CD8-positive, alpha-beta memory T cell (primary cell): ENCODE results near the gene TSNAXIP1. TPM values are rescaled to one million over a fixed set of nuclear protein-coding genes. Genes with fewer than 3 reads are reported as not detected.

ENCODE experiments used
- CTCF ChIA-PET: fragments of 350-600 bp; sonication (Branson Sonifier 250); formaldehyde crosslinking; loops from one replicate; lab custom pipeline; 2021; ENCODE audit warnings: antibody characterized with exemption; lab: Charles Lee
- POLR2A ChIA-PET: fragments of 350-600 bp; sonication (Branson Sonifier 250); formaldehyde crosslinking; loops from one replicate; lab custom pipeline; 2021; ENCODE audit warnings: antibody characterized with exemption; lab: Charles Lee
- DNase-seq, 5 donors: peaks; one replicate each; pipeline versions ENCODE4 v3.0.0 to v3.0.0-alpha.2; 2020 to 2022; ENCODE audit warnings: mixed read lengths in 1 of 5
- H3K27ac ChIP-seq: one replicate; pipeline ENCODE4 v1.7.0; 2013; ENCODE audit warnings: low read depth, mild to moderate bottlenecking, low read length, moderate library complexity
- H3K27me3 ChIP-seq: 2 replicates; pipeline ENCODE4 v1.7.0; 2013; ENCODE audit warnings: low read length, mild to moderate bottlenecking; ENCODE audit not compliant: insufficient read depth, poor library complexity, severe bottlenecking
- H3K36me3 ChIP-seq: 2 replicates; pipeline ENCODE4 v1.7.0; 2013; ENCODE audit warnings: mild to moderate bottlenecking, low read length, moderate library complexity; ENCODE audit not compliant: insufficient read depth
- H3K4me1 ChIP-seq: 2 replicates; pipeline ENCODE4 v1.7.0; 2013; ENCODE audit warnings: mild to moderate bottlenecking, low read length, moderate library complexity; ENCODE audit not compliant: insufficient read depth
- H3K4me3 ChIP-seq: 2 replicates; pipeline ENCODE4 v1.7.0; 2013; ENCODE audit warnings: mild to moderate bottlenecking, low read length
- H3K9me3 ChIP-seq: 2 replicates; pipeline ENCODE4 v1.7.0; 2013; ENCODE audit warnings: mild to moderate bottlenecking, low read length
- H3K27ac Mint-ChIP-seq, 8 donors: one replicate each; pipeline ENCODE4 v1.8.0; 2020 to 2021; ENCODE audit warnings: mixed read lengths in 8 of 8, mild to moderate bottlenecking in 6 of 8, inconsistent platforms in 3 of 8, moderate library complexity in 3 of 8
- H3K27me3 Mint-ChIP-seq, 2 donors: one replicate each; pipeline ENCODE4 v1.8.0; 2020 to 2021; ENCODE audit warnings: mixed read lengths in 2 of 2, mild to moderate bottlenecking in 1 of 2, moderate library complexity in 1 of 2
- H3K36me3 Mint-ChIP-seq, 3 donors: one replicate each; pipeline ENCODE4 v1.8.0; 2020 to 2021; ENCODE audit warnings: mixed read lengths in 3 of 3, inconsistent platforms in 1 of 3, mild to moderate bottlenecking in 1 of 3
- H3K4me1 Mint-ChIP-seq, 3 donors: one replicate each; pipeline ENCODE4 v1.8.0; 2020 to 2021; ENCODE audit warnings: mixed read lengths in 3 of 3, inconsistent platforms in 1 of 3, mild to moderate bottlenecking in 1 of 3
- H3K4me3 Mint-ChIP-seq, 7 donors: one replicate each; pipeline ENCODE4 v1.8.0; 2020 to 2021; ENCODE audit warnings: mixed read lengths in 7 of 7, mild to moderate bottlenecking in 6 of 7, moderate library complexity in 4 of 7, inconsistent platforms in 2 of 7
- H3K9me3 Mint-ChIP-seq, 5 donors: one replicate each; pipeline ENCODE4 v1.8.0; 2020 to 2022; ENCODE audit warnings: mixed read lengths in 5 of 5, mild to moderate bottlenecking in 3 of 5, moderate library complexity in 2 of 5, inconsistent platforms in 1 of 5
- polyA plus RNA-seq: library from polyadenylated mRNA; unstranded; fragments of 300-500 nt; fragmentation: Illumina TruSeq; gene quantifications from one replicate; pipeline ENCODE4 v1.2.3, GENCODE V29; 2021
- total RNA-seq, 2 experiments: library from RNA; stranded (reverse); gene quantifications; one replicate each; pipeline ENCODE4 v1.2.3, GENCODE V29; 2021

TSNAXIP1 gene
- total and polyA plus RNA-seq, 3 experiments from 2014 or later, result 0.13 to 1.5 (median 1.2) TPM

- CTCF ChIA-PET, result no interaction called here
- Mint-ChIP-seq H3K27me3 (no peaks in the 10 kb centered on the region), H3K9me3 (no peaks in the 10 kb centered on the region), H3K4me3 (no peak overlapping the region), H3K4me1 (peaks cover 25 to 53% (median 31%) of the 10 kb centered on the region in 3 donors), H3K36me3 (peaks cover 0 to 15% (median 2%) of the 10 kb centered on the region in 3 donors), H3K27ac (peak overlapping the region in 2 of 8 donors; percentile 23 to 62)
- DNase-seq, result no peak
- no peaks in the 10 kb centered on the region for H3K27me3 ChIP-seq
- POLR2A ChIA-PET, result interaction anchor here (0.7 kb wide), 1 partner anchor 10 kb away, joined by 4 read pairs; no protein-coding TSS in a partner anchor
- no peak overlapping the region for H3K4me3 ChIP-seq
- H3K27ac ChIP-seq, result no peak overlapping the region
- H3K36me3 ChIP-seq, result no peaks in the 10 kb centered on the region
- no peaks in the 10 kb centered on the region for H3K9me3 ChIP-seq
- H3K4me1 ChIP-seq, result peaks cover 18% of the 10 kb centered on the region
Measured at GRCh38 chr16:67855789-67856188, 49.1 kb downstream of the TSNAXIP1 start.

- Mint-ChIP-seq H3K27ac (peak overlapping the region in 7 of 8 donors; percentile 15 to 93 (median 77)), H3K36me3 (peaks cover 0 to 22% (median 2%) of the 10 kb centered on the region in 3 donors), H3K4me1 (peaks cover 28 to 51% (median 38%) of the 10 kb centered on the region in 3 donors), H3K27me3 (no peaks in the 10 kb centered on the region), H3K4me3 (peak overlapping the region in 1 of 7 donors; percentile 15), H3K9me3 (no peaks in the 10 kb centered on the region)
- ChIA-PET CTCF (interaction anchor here (0.9 to 1.6 kb wide), 2 partner anchors 27 to 29 kb away, joined by 3 to 5 read pairs; no protein-coding TSS in a partner anchor), POLR2A (no interaction called here)
- Histone ChIP-seq H3K4me3 (no peak overlapping the region), H3K36me3 (no peaks in the 10 kb centered on the region), H3K9me3 (no peaks in the 10 kb centered on the region), H3K4me1 (peaks cover 18% of the 10 kb centered on the region), H3K27me3 (no peaks in the 10 kb centered on the region), H3K27ac (peak overlapping the region; percentile 61)
- no peak for DNase-seq
Measured at GRCh38 chr16:67856927-67857546, 50.3 kb downstream of the TSNAXIP1 start.

DNA sequence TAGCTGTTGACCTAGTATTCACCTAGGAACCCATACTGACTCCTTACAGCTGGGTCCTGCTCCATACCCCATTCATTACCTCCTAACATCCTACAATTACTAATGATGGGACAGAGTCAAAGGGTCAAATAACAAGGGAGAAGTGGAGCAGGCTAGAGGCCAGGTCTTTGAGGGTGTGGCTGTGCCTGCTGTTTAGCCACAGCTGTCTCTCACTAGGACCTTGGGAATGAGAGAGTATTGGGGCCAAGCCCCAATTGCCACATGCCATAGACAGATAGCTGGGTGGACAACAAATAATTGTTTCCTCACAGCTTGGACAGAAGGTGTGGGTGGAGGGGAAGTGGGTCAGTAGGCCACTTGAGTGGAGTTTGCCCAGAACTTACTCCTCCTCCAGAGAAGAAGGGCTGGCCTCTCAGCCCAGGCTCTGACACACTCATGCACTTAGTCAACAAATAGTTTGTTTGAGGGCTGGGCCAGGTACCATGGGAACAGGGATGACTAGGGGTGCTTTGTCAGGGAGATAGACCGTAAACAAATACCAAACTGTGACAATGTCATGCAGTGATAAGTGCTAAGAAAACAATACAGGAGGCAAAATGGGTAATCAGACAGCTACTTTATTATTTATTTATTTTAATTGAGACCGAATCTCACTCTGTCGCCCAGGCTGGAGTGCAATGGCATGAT, 51.0 kb downstream of the TSNAXIP1 start:
- Histone ChIP-seq H3K27ac (peak overlapping the region; percentile 61), H3K27me3 (no peaks in the 10 kb centered on the region), H3K4me3 (no peak overlapping the region), H3K36me3 (no peaks in the 10 kb centered on the region), H3K9me3 (no peaks in the 10 kb centered on the region), H3K4me1 (peaks cover 18% of the 10 kb centered on the region)
- H3K4me1 Mint-ChIP-seq, result peaks cover 28 to 51% (median 38%) of the 10 kb centered on the region in 3 donors
- peak overlapping the region in 3 of 7 donors; percentile 24 to 48 (median 44) for H3K4me3 Mint-ChIP-seq
- peak overlapping the region; percentile 15 to 95 (median 88) for H3K27ac Mint-ChIP-seq
- H3K9me3 Mint-ChIP-seq, result no peaks in the 10 kb centered on the region
- ChIA-PET CTCF (interaction anchor here (0.9 to 1.6 kb wide), 2 partner anchors 26 to 29 kb away, joined by 3 to 5 read pairs; no protein-coding TSS in a partner anchor), POLR2A (no interaction called here)
- no peaks in the 10 kb centered on the region for H3K27me3 Mint-ChIP-seq
- peak in 3 of 5 donors; percentile 29 to 61 (median 35) for DNase-seq
- peaks cover 0 to 22% (median 2%) of the 10 kb centered on the region in 3 donors for H3K36me3 Mint-ChIP-seq

GRCh38 chr16:67858500-67858899, 51.8 kb downstream of the TSNAXIP1 start:
- Mint-ChIP-seq H3K4me3 (peak overlapping the region in 1 of 7 donors; percentile 24), H3K27ac (peak overlapping the region; percentile 15 to 95 (median 90)), H3K9me3 (no peaks in the 10 kb centered on the region), H3K4me1 (peaks cover 28 to 51% (median 38%) of the 10 kb centered on the region in 3 donors), H3K36me3 (peaks cover 0 to 23% (median 2%) of the 10 kb centered on the region in 3 donors), H3K27me3 (no peaks in the 10 kb centered on the region)
- ChIA-PET CTCF (interaction anchor here (0.6 kb wide), 1 partner anchor 25 kb away, joined by 3 read pairs; no protein-coding TSS in a partner anchor), POLR2A (no interaction called here)
- no peaks in the 10 kb centered on the region for H3K36me3 ChIP-seq
- H3K27me3 ChIP-seq, result no peaks in the 10 kb centered on the region
- peak overlapping the region; percentile 61 for H3K27ac ChIP-seq
- DNase-seq, result no peak
- H3K4me1 ChIP-seq, result peaks cover 18% of the 10 kb centered on the region
- H3K9me3 ChIP-seq, result no peaks in the 10 kb centered on the region
- H3K4me3 ChIP-seq, result no peak overlapping the region

DNA sequence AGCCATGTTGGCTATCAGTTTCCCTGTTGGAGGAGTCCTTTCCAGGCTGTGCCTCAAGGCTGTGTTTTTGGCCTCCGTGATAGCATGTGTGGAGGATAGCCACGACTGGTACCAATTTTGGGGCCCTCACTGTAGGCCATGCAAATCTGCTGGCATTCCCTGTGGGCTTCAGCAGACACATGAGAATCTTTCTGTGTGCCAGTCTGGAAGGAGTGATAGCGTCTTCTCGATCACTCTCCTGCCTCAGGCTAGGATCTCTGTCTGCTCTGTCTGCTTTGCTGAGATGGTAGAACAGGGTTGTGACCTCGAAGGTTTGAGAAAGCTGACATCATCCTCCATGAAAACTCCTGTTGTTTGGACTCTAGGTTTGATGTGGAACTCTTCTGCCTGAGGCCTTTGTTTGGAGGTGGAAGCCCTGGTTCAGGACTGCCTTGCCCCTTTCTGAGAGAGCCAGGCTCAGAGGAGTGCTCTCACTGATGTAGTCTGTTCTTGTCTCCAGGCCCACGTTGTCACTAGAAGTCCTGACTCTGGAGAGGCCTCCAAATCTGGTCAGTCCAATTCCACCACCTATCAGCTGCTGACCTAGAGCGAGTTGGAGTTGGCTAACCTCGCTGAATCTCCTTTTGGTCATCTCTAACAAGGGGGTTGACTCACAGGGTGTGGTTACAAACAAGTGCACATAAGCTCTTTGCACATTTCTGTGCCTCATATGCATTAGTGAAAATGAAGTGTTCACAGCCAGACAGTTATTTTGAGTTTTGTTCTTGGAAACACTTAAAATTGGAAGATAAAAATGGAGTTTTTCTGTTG, 54.1 kb downstream of the TSNAXIP1 start:
- POLR2A ChIA-PET, result no interaction called here
- peak overlapping the region in 2 of 8 donors; percentile 4 to 77 for H3K27ac Mint-ChIP-seq
- no peaks in the 10 kb centered on the region for H3K9me3 ChIP-seq

GRCh38 chr16:67861877-67862276, 55.2 kb downstream of the TSNAXIP1 start:
- peaks cover 22 to 29% (median 26%) of the 10 kb centered on the region in 3 donors for H3K4me1 Mint-ChIP-seq
- no peaks in the 10 kb centered on the region for H3K27me3 Mint-ChIP-seq
- DNase-seq, result no peak
- H3K36me3 ChIP-seq, result no peaks in the 10 kb centered on the region
- H3K4me1 ChIP-seq, result peaks cover 18% of the 10 kb centered on the region
- ChIA-PET CTCF (interaction anchor here (0.7 to 3.0 kb wide), 8 partner anchors 12 to 368 kb away, joined by 3 to 16 read pairs (median 3); no protein-coding TSS in a partner anchor), POLR2A (no interaction called here)
- H3K9me3 Mint-ChIP-seq, result no peaks in the 10 kb centered on the region
- no peaks in the 10 kb centered on the region for H3K27me3 ChIP-seq
- no peak overlapping the region for H3K27ac ChIP-seq
- peaks cover 0 to 36% (median 0%) of the 10 kb centered on the region in 3 donors for H3K36me3 Mint-ChIP-seq
- no peak overlapping the region for H3K4me3 Mint-ChIP-seq
- H3K27ac Mint-ChIP-seq, result peak overlapping the region in 3 of 8 donors; percentile 53 to 78 (median 60)
- H3K9me3 ChIP-seq, result no peaks in the 10 kb centered on the region
- H3K4me3 ChIP-seq, result no peak overlapping the region

More for the DNA sequence above, 54.1 kb downstream of the TSNAXIP1 start:
- H3K4me3 Mint-ChIP-seq, result no peak overlapping the region
- CTCF ChIA-PET, result interaction anchor here (1.0 to 3.0 kb wide), 3 partner anchors 13 to 180 kb away, joined by 3 to 16 read pairs (median 4); no protein-coding TSS in a partner anchor
- no peaks in the 10 kb centered on the region for H3K9me3 Mint-ChIP-seq
- Histone ChIP-seq H3K27me3 (no peaks in the 10 kb centered on the region), H3K4me3 (no peak overlapping the region), H3K36me3 (no peaks in the 10 kb centered on the region), H3K27ac (no peak overlapping the region), H3K4me1 (peaks cover 18% of the 10 kb centered on the region)
- peaks cover 0 to 28% (median 0%) of the 10 kb centered on the region in 3 donors for H3K36me3 Mint-ChIP-seq
- DNase-seq, result no peak
- H3K27me3 Mint-ChIP-seq, result no peaks in the 10 kb centered on the region
- peaks cover 25 to 34% (median 29%) of the 10 kb centered on the region in 3 donors for H3K4me1 Mint-ChIP-seq
